Mesendoderm (in vitro differentiated cells): ENCODE data around the gene ALKBH4.

Experiments used
- DNase-seq: peaks from one replicate; pipeline ENCODE4 v3.0.0; 2013
- H2AK5ac ChIP-seq: 2 replicates; pipeline ENCODE4 v1.6.1; 2013; ENCODE audit warnings: low read length, inconsistent platforms
- H2BK120ac ChIP-seq: 2 replicates; pipeline ENCODE4 v1.6.1; 2013; ENCODE audit warnings: low read depth, mild to moderate bottlenecking, low read length, moderate library complexity, mixed read lengths
- H2BK15ac ChIP-seq: replicated peaks from 2 replicates; pipeline ENCODE4 v1.6.1; 2013; ENCODE audit warnings: low read depth, mild to moderate bottlenecking, moderate library complexity
- H2BK5ac ChIP-seq: 2 replicates; pipeline ENCODE4 v1.6.1; 2013; ENCODE audit warnings: low read length, inconsistent platforms
- H3K18ac ChIP-seq: 2 replicates; pipeline ENCODE4 v1.6.1; 2013; ENCODE audit warnings: mild to moderate bottlenecking, low read length, mixed read lengths
- H3K23ac ChIP-seq: one replicate; pipeline ENCODE4 v1.6.1; 2013; ENCODE audit warnings: low read length
- H3K27ac ChIP-seq: 2 replicates; pipeline ENCODE4 v1.5.1; 2013; ENCODE audit warnings: low read depth, mild to moderate bottlenecking, inconsistent platforms, low read length, moderate library complexity
- H3K27me3 ChIP-seq: 2 replicates; pipeline ENCODE4 v1.6.1; 2013; ENCODE audit warnings: low read length, control low read depth, mild to moderate bottlenecking, inconsistent platforms; ENCODE audit not compliant: insufficient read depth, poor library complexity
- H3K36me3 ChIP-seq: 2 replicates; pipeline ENCODE4 v1.6.1; 2013; ENCODE audit warnings: low read length, inconsistent platforms; ENCODE audit not compliant: control insufficient read depth, insufficient read depth
- H3K4ac ChIP-seq: one replicate; pipeline ENCODE4 v1.6.1; 2013; ENCODE audit warnings: low read depth, mild to moderate bottlenecking, low read length, moderate library complexity
- H3K4me1 ChIP-seq: 2 replicates; pipeline ENCODE4 v1.6.1; 2013; ENCODE audit warnings: low read depth, low read length, inconsistent platforms; ENCODE audit not compliant: control insufficient read depth
- H3K4me2 ChIP-seq: 2 replicates; pipeline ENCODE4 v1.6.1; 2013; ENCODE audit warnings: low read length
- H3K4me3 ChIP-seq: 2 replicates; pipeline ENCODE4 v1.5.1; 2013; ENCODE audit warnings: mild to moderate bottlenecking, low read length
- H3K56ac ChIP-seq: one replicate; pipeline ENCODE4 v1.6.1; 2013; ENCODE audit warnings: low read length
- H3K79me1 ChIP-seq: 2 replicates; pipeline ENCODE4 v1.6.1; 2013; ENCODE audit warnings: low read length, inconsistent platforms
- H3K79me2 ChIP-seq: 2 replicates; pipeline ENCODE4 v1.6.1; 2013; ENCODE audit warnings: mild to moderate bottlenecking, low read length; ENCODE audit not compliant: control insufficient read depth, insufficient read depth
- H3K9ac ChIP-seq: 2 replicates; pipeline ENCODE4 v1.6.1; 2013; ENCODE audit warnings: low read length, inconsistent platforms
- H4K5ac ChIP-seq: one replicate; pipeline ENCODE4 v1.6.1; 2013; ENCODE audit warnings: low read length
- H4K8ac ChIP-seq: one replicate; pipeline ENCODE4 v1.6.1; 2013; ENCODE audit warnings: low read depth, mild to moderate bottlenecking, control low read depth, low read length, moderate library complexity
- whole genome bisulfite sequencing: extraction: QIAGEN DNeasy Blood & Tissue Kit; methylation state at CpG from one replicate; pipeline ENCODE4 v1.1.7; 2013; ENCODE audit warnings: low lambda C conversion rate, missing lambda C conversion rate; ENCODE audit not compliant: insufficient coverage; ENCODE audit errors: extremely low coverage; 5-methylcytosine and 5-hydroxymethylcytosine counted together

Gene ALKBH4

DNA sequence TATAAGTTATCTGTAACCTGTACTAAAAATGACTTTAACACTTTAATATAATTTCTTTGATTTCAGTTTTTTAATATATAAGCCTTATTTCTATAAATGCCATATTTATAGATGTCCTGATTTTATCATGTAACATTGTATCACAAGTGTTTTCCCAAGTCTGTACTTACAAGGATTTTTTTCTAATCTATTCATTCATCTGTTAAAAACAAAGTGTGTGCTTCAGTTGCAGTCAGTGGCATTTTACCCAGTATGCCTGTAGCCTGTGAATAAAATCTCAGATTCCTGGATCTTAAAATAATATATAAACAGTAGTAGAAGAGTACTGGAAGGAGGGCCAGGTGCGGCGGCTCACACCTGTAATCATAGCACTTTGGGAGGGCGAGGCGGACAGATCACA, 51.1 kb downstream of the ALKBH4 start:
- peaks cover 8% of the 10 kb centered on the region for H3K36me3 ChIP-seq
- DNase-seq, result no peak
- H3K56ac ChIP-seq, result no peak overlapping the region

DNA sequence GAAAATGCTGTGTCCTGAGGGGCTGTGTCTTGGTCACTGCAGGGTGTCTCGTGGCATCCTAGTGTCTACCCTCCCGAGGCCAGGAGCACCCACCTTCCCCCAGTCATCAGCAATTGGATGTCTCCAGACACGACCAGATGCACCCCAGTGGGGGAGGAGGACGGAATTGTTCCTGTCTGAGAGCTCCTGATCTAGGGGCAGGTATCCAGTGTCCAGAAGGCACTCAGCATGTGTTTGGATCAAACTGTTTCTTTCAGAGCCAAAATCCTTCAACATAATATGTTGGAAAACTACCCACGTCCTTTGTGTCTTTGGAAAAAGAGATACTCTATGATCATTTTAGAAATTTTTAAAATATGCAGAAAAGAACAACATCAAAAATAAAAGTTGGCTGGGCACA, 51.6 kb downstream of the ALKBH4 start:
- Histone ChIP-seq H2BK5ac (no peak overlapping the region), H3K4me2 (no peak overlapping the region), H3K4me1 (no peaks in the 10 kb centered on the region), H4K5ac (no peak overlapping the region), H3K27ac (no peak overlapping the region), H3K23ac (no peak overlapping the region), H2BK120ac (no peak overlapping the region), H3K27me3 (no peaks in the 10 kb centered on the region), H3K9ac (no peak overlapping the region), H3K36me3 (peaks cover 8% of the 10 kb centered on the region), H3K79me1 (peaks cover 3% of the 10 kb centered on the region), H3K79me2 (no peaks in the 10 kb centered on the region), H2BK15ac (no peak overlapping the region), H2AK5ac (no peak overlapping the region), H3K18ac (no peak overlapping the region), H4K8ac (no peak overlapping the region), H3K4me3 (no peak overlapping the region), H3K56ac (no peak overlapping the region), H3K4ac (no peak overlapping the region)
- no peak for DNase-seq
- WGBS, result no CpG with 5 or more reads among the region's 5 CpGs

More for the DNA sequence above, 51.1 kb downstream of the ALKBH4 start:
- H3K79me2 ChIP-seq, result no peaks in the 10 kb centered on the region
- H3K4me1 ChIP-seq, result no peaks in the 10 kb centered on the region
- H2BK15ac ChIP-seq, result no peak overlapping the region
- H3K79me1 ChIP-seq, result peaks cover 3% of the 10 kb centered on the region
- H3K4me3 ChIP-seq, result no peak overlapping the region
- WGBS, result no CpG with 5 or more reads among the region's 4 CpGs
- H2BK120ac ChIP-seq, result no peak overlapping the region
- H3K4me2 ChIP-seq, result no peak overlapping the region
- H2AK5ac ChIP-seq, result no peak overlapping the region
- H4K8ac ChIP-seq, result no peak overlapping the region
- H3K27ac ChIP-seq, result no peak overlapping the region
- H4K5ac ChIP-seq, result no peak overlapping the region
- H3K23ac ChIP-seq, result no peak overlapping the region
- H2BK5ac ChIP-seq, result no peak overlapping the region
- no peak overlapping the region for H3K4ac ChIP-seq
- H3K9ac ChIP-seq, result no peak overlapping the region
- H3K18ac ChIP-seq, result no peak overlapping the region
- H3K27me3 ChIP-seq, result no peaks in the 10 kb centered on the region

DNA sequence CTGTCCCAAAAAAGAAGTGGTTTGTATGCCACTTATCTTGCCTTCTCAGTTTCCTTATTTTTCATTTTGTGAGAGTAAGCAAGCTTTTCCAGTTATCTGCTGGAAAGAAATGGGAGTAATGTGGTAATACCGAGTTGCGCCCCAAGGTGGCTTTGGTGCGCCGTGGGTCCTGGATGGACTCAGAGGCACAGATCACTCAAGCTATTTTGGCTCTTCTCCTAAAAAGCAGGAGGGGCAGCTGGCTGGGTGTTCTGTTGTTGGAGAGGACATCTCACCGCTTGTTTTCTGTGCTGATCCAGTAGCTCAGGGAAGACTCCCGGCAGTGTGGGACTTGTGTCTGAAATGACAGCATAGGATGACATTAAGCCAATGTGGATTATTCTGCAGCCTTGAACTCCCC, 52.1 kb downstream of the ALKBH4 start:
- Histone ChIP-seq H3K18ac (no peak overlapping the region), H4K8ac (no peak overlapping the region), H2AK5ac (no peak overlapping the region), H3K9ac (no peak overlapping the region), H3K79me2 (no peaks in the 10 kb centered on the region), H3K79me1 (peaks cover 3% of the 10 kb centered on the region), H3K23ac (no peak overlapping the region), H3K36me3 (peaks cover 12% of the 10 kb centered on the region), H3K4me1 (no peaks in the 10 kb centered on the region), H3K4me3 (no peak overlapping the region), H4K5ac (no peak overlapping the region), H2BK120ac (no peak overlapping the region), H3K4ac (no peak overlapping the region), H3K27me3 (no peaks in the 10 kb centered on the region), H3K56ac (no peak overlapping the region), H3K4me2 (no peak overlapping the region), H3K27ac (no peak overlapping the region), H2BK15ac (no peak overlapping the region), H2BK5ac (no peak overlapping the region)
- no CpG with 5 or more reads among the region's 6 CpGs for WGBS
- peak; percentile 47 for DNase-seq

DNA sequence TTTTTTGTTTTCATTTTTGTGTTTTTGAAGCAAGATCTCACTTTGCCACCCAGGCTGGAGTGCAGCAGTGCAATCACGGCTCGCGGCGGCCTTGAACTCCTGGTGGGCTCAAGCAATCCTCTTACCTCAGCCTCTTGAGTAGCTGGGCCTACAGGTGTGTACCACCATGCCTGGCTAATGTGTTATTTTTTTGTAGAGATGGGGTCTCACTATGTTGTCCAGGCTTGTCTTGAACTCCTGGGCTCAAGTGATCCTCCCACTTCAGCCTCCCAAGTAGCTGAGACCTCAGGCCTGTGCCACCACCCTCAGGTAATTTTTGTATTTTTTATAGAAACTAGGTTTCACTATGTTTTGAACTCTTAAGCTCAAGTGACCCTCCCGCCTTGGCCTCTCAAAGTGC, 53.7 kb downstream of the ALKBH4 start:
- Histone ChIP-seq H3K27ac (no peak overlapping the region), H2BK15ac (no peak overlapping the region), H2BK120ac (no peak overlapping the region), H3K23ac (no peak overlapping the region), H3K79me2 (no peaks in the 10 kb centered on the region), H3K36me3 (peaks cover 12% of the 10 kb centered on the region), H2BK5ac (no peak overlapping the region), H3K9ac (no peak overlapping the region), H4K8ac (no peak overlapping the region), H3K4me2 (no peak overlapping the region), H3K4me3 (no peak overlapping the region), H3K4ac (no peak overlapping the region), H3K4me1 (no peaks in the 10 kb centered on the region), H3K56ac (no peak overlapping the region), H2AK5ac (no peak overlapping the region), H3K27me3 (no peaks in the 10 kb centered on the region), H4K5ac (no peak overlapping the region), H3K18ac (no peak overlapping the region), H3K79me1 (peaks cover 3% of the 10 kb centered on the region)
- no CpG with 5 or more reads among the region's 5 CpGs for WGBS
- no peak for DNase-seq

DNA sequence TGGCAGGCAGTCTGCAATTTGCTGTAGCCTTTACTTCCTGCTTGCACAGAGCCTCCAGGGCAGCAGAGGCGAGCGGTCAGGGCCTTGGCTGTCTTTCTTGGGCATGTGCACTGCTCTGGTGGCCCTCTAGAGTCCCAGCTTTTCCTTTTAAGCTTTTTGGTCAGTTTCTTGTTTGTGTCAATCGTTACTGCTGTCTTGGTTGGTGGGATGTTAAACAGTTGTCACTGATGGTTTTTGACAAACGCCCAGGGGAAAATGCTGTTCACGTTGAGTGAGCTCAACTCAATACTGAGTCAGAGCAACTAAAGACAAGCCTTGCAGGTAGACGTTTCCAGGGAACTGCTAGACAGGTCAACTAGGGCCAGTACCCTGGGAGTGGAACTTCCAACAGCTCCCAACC, 54.5 kb downstream of the ALKBH4 start:
- WGBS, result no CpG with 5 or more reads among the region's 6 CpGs
- Histone ChIP-seq H3K79me1 (peaks cover 3% of the 10 kb centered on the region), H3K79me2 (no peaks in the 10 kb centered on the region), H3K56ac (no peak overlapping the region), H3K4me3 (no peak overlapping the region), H2BK15ac (no peak overlapping the region), H3K27ac (no peak overlapping the region), H3K27me3 (no peaks in the 10 kb centered on the region), H2BK5ac (no peak overlapping the region), H2BK120ac (no peak overlapping the region), H3K9ac (no peak overlapping the region), H3K23ac (no peak overlapping the region), H3K4me2 (no peak overlapping the region), H4K5ac (no peak overlapping the region), H3K4me1 (no peaks in the 10 kb centered on the region), H3K36me3 (peaks cover 12% of the 10 kb centered on the region), H4K8ac (no peak overlapping the region), H3K18ac (no peak overlapping the region), H3K4ac (no peak overlapping the region), H2AK5ac (no peak overlapping the region)
- DNase-seq, result no peak

DNA sequence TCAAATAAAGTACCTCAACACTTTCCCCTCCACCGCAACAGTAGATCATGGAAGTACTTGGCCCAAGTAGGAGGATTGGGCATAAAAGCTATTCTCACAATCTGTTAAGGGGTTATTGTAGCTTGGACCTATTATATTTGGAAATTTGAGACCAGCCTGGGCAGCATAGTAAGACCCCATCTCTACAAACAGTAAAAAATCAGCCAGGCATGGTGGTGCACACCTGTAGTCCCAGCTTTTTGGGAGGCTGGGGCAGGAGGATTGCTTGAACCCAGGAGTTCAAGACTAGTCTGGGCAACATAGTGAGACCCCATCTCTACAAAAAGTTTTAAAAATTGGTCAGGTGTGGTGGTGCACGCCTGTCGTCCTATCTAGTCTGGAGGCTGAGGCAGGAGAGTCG, 55.3 kb downstream of the ALKBH4 start:
- Histone ChIP-seq H2AK5ac (no peak overlapping the region), H2BK120ac (no peak overlapping the region), H3K4ac (no peak overlapping the region), H4K5ac (no peak overlapping the region), H3K18ac (no peak overlapping the region), H3K56ac (no peak overlapping the region), H3K79me1 (peaks cover 3% of the 10 kb centered on the region), H3K4me3 (no peak overlapping the region), H2BK5ac (no peak overlapping the region), H3K9ac (no peak overlapping the region), H3K27ac (no peak overlapping the region), H3K4me2 (no peak overlapping the region), H3K4me1 (no peaks in the 10 kb centered on the region), H3K23ac (no peak overlapping the region), H3K27me3 (no peaks in the 10 kb centered on the region), H3K36me3 (peaks cover 12% of the 10 kb centered on the region), H2BK15ac (no peak overlapping the region), H3K79me2 (no peaks in the 10 kb centered on the region), H4K8ac (no peak overlapping the region)
- no CpG with 5 or more reads among the region's 4 CpGs for WGBS
- DNase-seq, result no peak
